Central memory CD8-positive, alpha-beta T cell (primary cell): Measurements from ENCODE around the gene DDR1.

ENCODE experiments used
- ATAC-seq: fragments of 150-1000 bp; cut with Tn5 transposase; replicated peaks from 2 replicates; pipeline ENCODE4 v1.10.0; 2022; ENCODE audit warnings: mild to moderate bottlenecking, moderate FRiP score, moderate number of reproducible peaks; ENCODE audit not compliant: poor library complexity, severe bottlenecking; ENCODE audit errors: extremely low read depth
- DNase-seq, 2 donors: peaks; one replicate each; pipeline ENCODE4 v3.0.0; 2021; ENCODE audit warnings: low spot score in 2 of 2
- H3K27ac Mint-ChIP-seq: one replicate; pipeline ENCODE4 v1.8.0; 2022; ENCODE audit warnings: low read depth, mild to moderate bottlenecking, moderate library complexity, mixed read lengths
- H3K27me3 Mint-ChIP-seq: one replicate; pipeline ENCODE4 v1.8.0; 2022; ENCODE audit warnings: mixed read lengths
- H3K36me3 Mint-ChIP-seq: one replicate; pipeline ENCODE4 v1.8.0; 2022; ENCODE audit warnings: mild to moderate bottlenecking, moderate library complexity, mixed read lengths; ENCODE audit not compliant: insufficient read depth
- H3K4me1 Mint-ChIP-seq: one replicate; pipeline ENCODE4 v1.8.0; 2022; ENCODE audit warnings: mixed read lengths
- H3K4me3 Mint-ChIP-seq: one replicate; pipeline ENCODE4 v1.8.0; 2022; ENCODE audit warnings: mild to moderate bottlenecking, moderate library complexity, mixed read lengths
- H3K9me3 Mint-ChIP-seq: one replicate; pipeline ENCODE4 v1.8.0; 2022; ENCODE audit warnings: mixed read lengths

DDR1 gene

GRCh38 chr6:30928677-30929076 lies 44.4 kb downstream of the DDR1 start:
- peaks cover 13% of the 10 kb centered on the region for H3K36me3 Mint-ChIP-seq
- ATAC-seq (no peak), DNase-seq (no peak)
- no peak overlapping the region for H3K27ac Mint-ChIP-seq
- H3K27me3 Mint-ChIP-seq = no peaks in the 10 kb centered on the region
- peaks cover 6% of the 10 kb centered on the region for H3K9me3 Mint-ChIP-seq
- H3K4me3 Mint-ChIP-seq = no peak overlapping the region
- H3K4me1 Mint-ChIP-seq = no peaks in the 10 kb centered on the region

GRCh38 chr6:30930506-30930905 lies 46.2 kb downstream of the DDR1 start:
- Mint-ChIP-seq H3K27ac (no peak overlapping the region), H3K27me3 (peaks cover 9% of the 10 kb centered on the region), H3K9me3 (peaks cover 6% of the 10 kb centered on the region), H3K36me3 (peaks cover 6% of the 10 kb centered on the region), H3K4me3 (no peak overlapping the region), H3K4me1 (peaks cover 7% of the 10 kb centered on the region)
- ATAC-seq (no peak), DNase-seq (no peak)

- Mint-ChIP-seq H3K27ac (no peak overlapping the region), H3K9me3 (peaks cover 6% of the 10 kb centered on the region), H3K4me1 (peaks cover 7% of the 10 kb centered on the region), H3K4me3 (no peak overlapping the region), H3K27me3 (peaks cover 12% of the 10 kb centered on the region), H3K36me3 (peaks cover 4% of the 10 kb centered on the region)
- no peak for DNase-seq
- ATAC-seq = no peak
Observed at GRCh38 chr6:30931272-30931671, 47.0 kb downstream of the DDR1 start.

- H3K4me3 Mint-ChIP-seq = no peak within 1 kb of the TSS
- H3K4me1 Mint-ChIP-seq = peaks cover 7% of the 10 kb centered on the region
- H3K27ac Mint-ChIP-seq = peak within 1 kb of the TSS; percentile 24
- peaks cover 20% of the 10 kb centered on the region for H3K27me3 Mint-ChIP-seq
- no peak for DNase-seq
- peaks cover 6% of the 10 kb centered on the region for H3K9me3 Mint-ChIP-seq
- no peak for ATAC-seq
- peaks cover 3% of the 10 kb centered on the region for H3K36me3 Mint-ChIP-seq
Observed at GRCh38 chr6:30931969-30932645, 47.8 kb downstream of the DDR1 start, which contains the start of gene SFTA2. Gene SFTA2, minus strand, starts transcription at chr6:30932170. Its CDS starts 74 bp downstream, at chr6:30932096.

- peaks cover 23% of the 10 kb centered on the region for H3K27me3 Mint-ChIP-seq
- no peak overlapping the region for H3K4me3 Mint-ChIP-seq
- H3K36me3 Mint-ChIP-seq = no peaks in the 10 kb centered on the region
- H3K27ac Mint-ChIP-seq = peak overlapping the region; percentile 24
- peaks cover 5% of the 10 kb centered on the region for H3K9me3 Mint-ChIP-seq
- H3K4me1 Mint-ChIP-seq = peaks cover 7% of the 10 kb centered on the region
- no peak for DNase-seq
- ATAC-seq = no peak
Observed at GRCh38 chr6:30932665-30933365, 48.5 kb downstream of the DDR1 start.

- DNase-seq (no peak), ATAC-seq (no peak)
- Mint-ChIP-seq H3K9me3 (no peaks in the 10 kb centered on the region), H3K27ac (no peak overlapping the region), H3K4me3 (no peak overlapping the region), H3K36me3 (no peaks in the 10 kb centered on the region), H3K4me1 (peaks cover 7% of the 10 kb centered on the region), H3K27me3 (peaks cover 41% of the 10 kb centered on the region)
Observed at GRCh38 chr6:30935018-30935417, 50.7 kb downstream of the DDR1 start.

- Mint-ChIP-seq H3K4me3 (no peak overlapping the region), H3K36me3 (no peaks in the 10 kb centered on the region), H3K27me3 (peaks cover 63% of the 10 kb centered on the region), H3K9me3 (no peaks in the 10 kb centered on the region), H3K27ac (no peak overlapping the region), H3K4me1 (peaks cover 7% of the 10 kb centered on the region)
- ATAC-seq = no peak
- no peak for DNase-seq
Observed at GRCh38 chr6:30937265-30937664, 52.9 kb downstream of the DDR1 start.

GRCh38 chr6:30938730-30939129 lies 54.4 kb downstream of the DDR1 start:
- Mint-ChIP-seq H3K4me1 (peaks cover 7% of the 10 kb centered on the region), H3K27me3 (peaks cover 78% of the 10 kb centered on the region), H3K4me3 (no peak overlapping the region), H3K36me3 (no peaks in the 10 kb centered on the region), H3K9me3 (no peaks in the 10 kb centered on the region), H3K27ac (no peak overlapping the region)
- ATAC-seq (no peak), DNase-seq (no peak)

- H3K27me3 Mint-ChIP-seq = peaks cover 85% of the 10 kb centered on the region
- no peak for DNase-seq
- no peaks in the 10 kb centered on the region for H3K9me3 Mint-ChIP-seq
- no peak overlapping the region for H3K4me3 Mint-ChIP-seq
- no peak overlapping the region for H3K27ac Mint-ChIP-seq
- H3K4me1 Mint-ChIP-seq = peaks cover 7% of the 10 kb centered on the region
- H3K36me3 Mint-ChIP-seq = no peaks in the 10 kb centered on the region
- ATAC-seq = no peak
Observed at GRCh38 chr6:30939473-30939872, 55.2 kb downstream of the DDR1 start.

- H3K27me3 Mint-ChIP-seq = peaks cover 86% of the 10 kb centered on the region
- peaks cover under 1% of the 10 kb centered on the region for H3K4me1 Mint-ChIP-seq
- H3K27ac Mint-ChIP-seq = no peak within 1 kb of the TSS
- no peak for ATAC-seq
- H3K9me3 Mint-ChIP-seq = no peaks in the 10 kb centered on the region
- no peak for DNase-seq
- H3K4me3 Mint-ChIP-seq = no peak within 1 kb of the TSS
- H3K36me3 Mint-ChIP-seq = no peaks in the 10 kb centered on the region
Observed at GRCh38 chr6:30940361-30940986, 56.2 kb downstream of the DDR1 start, which contains the start of gene MUCL3. Gene MUCL3, plus strand, starts transcription at chr6:30940973. Its CDS starts 27 bp downstream, at chr6:30941000.

- no peak for ATAC-seq
- H3K9me3 Mint-ChIP-seq = no peaks in the 10 kb centered on the region
- H3K4me3 Mint-ChIP-seq = no peak overlapping the region
- DNase-seq = no peak
- H3K4me1 Mint-ChIP-seq = no peaks in the 10 kb centered on the region
- peaks cover 87% of the 10 kb centered on the region for H3K27me3 Mint-ChIP-seq
- no peak overlapping the region for H3K27ac Mint-ChIP-seq
- H3K36me3 Mint-ChIP-seq = no peaks in the 10 kb centered on the region
Observed at GRCh38 chr6:30942338-30943060, 58.2 kb downstream of the DDR1 start.

- H3K9me3 Mint-ChIP-seq = no peaks in the 10 kb centered on the region
- ATAC-seq = no peak
- H3K27me3 Mint-ChIP-seq = peaks cover 90% of the 10 kb centered on the region
- no peak overlapping the region for H3K27ac Mint-ChIP-seq
- no peak for DNase-seq
- no peak overlapping the region for H3K4me3 Mint-ChIP-seq
- H3K36me3 Mint-ChIP-seq = peaks cover 2% of the 10 kb centered on the region
- H3K4me1 Mint-ChIP-seq = no peaks in the 10 kb centered on the region
Observed at GRCh38 chr6:30944051-30944450, 59.7 kb downstream of the DDR1 start.
